Small intestine (tissue), 7 donors: Measurements from ENCODE around the gene MAPT. TPM values are rescaled to one million over a fixed set of nuclear protein-coding genes. Genes with fewer than 3 reads are reported as not detected.

Source experiments
- DNase-seq, 2 donors: peaks; one replicate each; pipeline versions ENCODE4 v3.0.0 to v3.0.0-alpha.2; 2013
- FAIRE-seq: peaks from 2 replicates; lab custom pipeline; 2012; peaks lifted over from hg19 to GRCh38; lab: Jason Lieb, UNC
- H3K27ac ChIP-seq, 3 donors: one replicate each; pipeline ENCODE4 v1.5.1; 2013; ENCODE audit warnings: low read length in 2 of 3, mild to moderate bottlenecking in 2 of 3, control low read depth in 1 of 3, inconsistent platforms in 1 of 3, low read depth in 1 of 3, moderate library complexity in 1 of 3
- H3K27me3 ChIP-seq, 3 donors: one replicate each; pipeline ENCODE4 v1.6.1; 2013; ENCODE audit warnings: low read length in 3 of 3, inconsistent platforms in 1 of 3; ENCODE audit not compliant: control insufficient read depth in 3 of 3, insufficient read depth in 3 of 3
- H3K36me3 ChIP-seq, 3 donors: one replicate each; pipeline ENCODE4 v1.6.1; 2013; ENCODE audit warnings: low read length in 3 of 3, inconsistent platforms in 1 of 3, low read depth in 1 of 3, mild to moderate bottlenecking in 1 of 3, moderate library complexity in 1 of 3; ENCODE audit not compliant: control insufficient read depth in 3 of 3, insufficient read depth in 2 of 3
- H3K4me1 ChIP-seq, 3 donors: one replicate each; pipeline ENCODE4 v1.6.1; 2013; ENCODE audit warnings: low read length in 2 of 3, inconsistent platforms in 1 of 3, low read depth in 1 of 3, mild to moderate bottlenecking in 1 of 3, moderate library complexity in 1 of 3; ENCODE audit not compliant: control insufficient read depth in 3 of 3, insufficient read depth in 2 of 3
- H3K4me3 ChIP-seq, 3 donors: one replicate each; pipeline ENCODE4 v1.5.1; 2013; ENCODE audit warnings: low read length in 3 of 3, control low read depth in 1 of 3, inconsistent platforms in 1 of 3, low read depth in 1 of 3, mild to moderate bottlenecking in 1 of 3, moderate library complexity in 1 of 3
- H3K9me3 ChIP-seq, 2 donors: one replicate each; pipeline ENCODE4 v1.6.1; 2013; ENCODE audit warnings: low read depth in 1 of 2, low read length in 1 of 2; ENCODE audit not compliant: control insufficient read depth in 2 of 2, insufficient read depth in 1 of 2
- WGBS, 3 donors: extraction: QIAGEN DNeasy Blood & Tissue Kit; methylation state at CpG; one replicate each; pipeline ENCODE4 v1.1.7; 2013; 5-methylcytosine and 5-hydroxymethylcytosine counted together
- polyA plus RNA-seq, 4 donors: library from polyadenylated mRNA; stranded (reverse) in 3 of 4; unstranded in 1 of 4; fragments of 200-250 nt in 3 of 4; fragments of 120-200 nt in 1 of 4; gene quantifications; one replicate each; pipeline versions ENCODE4 v1.2.1 to v1.2.3, GENCODE V29; 2013
- donor health status: healthy with polysubstance abuse.
- donor health status: control.
- donor health status: control.
- donor health status: Bipolar disorder and iron deficiency.
- donor health status: healthy.

Gene MAPT
- polyA plus RNA-seq, 4 donors = 0.54 to 6.0 (median 0.87) TPM; not detected in 1

- DNase-seq (no peak), FAIRE-seq (no peak)
- Histone ChIP-seq H3K4me3 (no peak overlapping the region), H3K9me3 (no peaks in the 10 kb centered on the region), H3K4me1 (no peaks in the 10 kb centered on the region), H3K27ac (no peak overlapping the region), H3K36me3 (no peaks in the 10 kb centered on the region), H3K27me3 (no peaks in the 10 kb centered on the region)
- 70 to 87% (median 86%) methylated on average over 5 of the region's 5 CpGs for WGBS, 3 donors
Observed at GRCh38 chr17:45984368-45984767, 90.0 kb downstream of the MAPT start.

GRCh38 chr17:45985447-45985846, 91.1 kb downstream of the MAPT start:
- DNase-seq (no peak), FAIRE-seq (no peak)
- Histone ChIP-seq H3K4me1 (no peaks in the 10 kb centered on the region), H3K27me3 (no peaks in the 10 kb centered on the region), H3K27ac (no peak overlapping the region), H3K36me3 (no peaks in the 10 kb centered on the region), H3K9me3 (no peaks in the 10 kb centered on the region), H3K4me3 (no peak overlapping the region)
- 80 to 84% (median 81%) methylated on average over 4 of the region's 4 CpGs for WGBS, 3 donors

- no peaks in the 10 kb centered on the region for H3K9me3 ChIP-seq
- no peak for DNase-seq
- H3K27me3 ChIP-seq = no peaks in the 10 kb centered on the region
- H3K27ac ChIP-seq = no peak overlapping the region
- 77 to 87% (median 83%) methylated on average over 4 of the region's 4 CpGs for WGBS, 3 donors
- no peaks in the 10 kb centered on the region for H3K36me3 ChIP-seq
- no peaks in the 10 kb centered on the region for H3K4me1 ChIP-seq
- FAIRE-seq = no peak
- no peak overlapping the region for H3K4me3 ChIP-seq
Observed at GRCh38 chr17:45986056-45986455, 91.7 kb downstream of the MAPT start.

- no peak overlapping the region for H3K27ac ChIP-seq
- FAIRE-seq (no peak), DNase-seq (no peak)
- WGBS, 3 donors = 74 to 84% (median 80%) methylated on average over 5 of the region's 5 CpGs
- H3K27me3 ChIP-seq = no peaks in the 10 kb centered on the region
- H3K36me3 ChIP-seq = no peaks in the 10 kb centered on the region
- no peaks in the 10 kb centered on the region for H3K9me3 ChIP-seq
- no peaks in the 10 kb centered on the region for H3K4me1 ChIP-seq
- H3K4me3 ChIP-seq = no peak overlapping the region
Observed at GRCh38 chr17:45987706-45988105, 93.4 kb downstream of the MAPT start.

GRCh38 chr17:45989759-45990158, 95.4 kb downstream of the MAPT start:
- Histone ChIP-seq H3K4me1 (no peaks in the 10 kb centered on the region), H3K4me3 (no peak overlapping the region), H3K27me3 (no peaks in the 10 kb centered on the region), H3K9me3 (no peaks in the 10 kb centered on the region), H3K27ac (no peak overlapping the region), H3K36me3 (no peaks in the 10 kb centered on the region)
- DNase-seq = no peak
- no peak for FAIRE-seq
- WGBS, 3 donors = 75 to 86% (median 85%) methylated on average over 3 of the region's 3 CpGs

GRCh38 chr17:45990886-45991285, 96.5 kb downstream of the MAPT start:
- H3K27ac ChIP-seq = no peak overlapping the region
- DNase-seq (no peak), FAIRE-seq (no peak)
- no peaks in the 10 kb centered on the region for H3K36me3 ChIP-seq
- no peaks in the 10 kb centered on the region for H3K4me1 ChIP-seq
- WGBS, 3 donors = 79 to 89% (median 79%) methylated on average over 6 of the region's 6 CpGs
- H3K4me3 ChIP-seq = no peak overlapping the region
- H3K27me3 ChIP-seq = no peaks in the 10 kb centered on the region
- H3K9me3 ChIP-seq = no peaks in the 10 kb centered on the region

- no peak overlapping the region for H3K27ac ChIP-seq
- H3K4me1 ChIP-seq = no peaks in the 10 kb centered on the region
- no peak overlapping the region for H3K4me3 ChIP-seq
- WGBS, 3 donors = 51 to 74% (median 72%) methylated on average over 10 of the region's 10 CpGs
- no peak for FAIRE-seq
- DNase-seq = no peak
- no peaks in the 10 kb centered on the region for H3K36me3 ChIP-seq
- H3K27me3 ChIP-seq = no peaks in the 10 kb centered on the region
- no peaks in the 10 kb centered on the region for H3K9me3 ChIP-seq
Observed at GRCh38 chr17:45991341-45991740, 97.0 kb downstream of the MAPT start.

- no peaks in the 10 kb centered on the region for H3K4me1 ChIP-seq
- H3K4me3 ChIP-seq = no peak overlapping the region
- no peak for FAIRE-seq
- no peaks in the 10 kb centered on the region for H3K36me3 ChIP-seq
- no peak overlapping the region for H3K27ac ChIP-seq
- H3K9me3 ChIP-seq = no peaks in the 10 kb centered on the region
- 55 to 66% (median 61%) methylated on average over 6 of the region's 6 CpGs for WGBS, 3 donors
- no peak for DNase-seq
- no peaks in the 10 kb centered on the region for H3K27me3 ChIP-seq
Observed at GRCh38 chr17:45992175-45992574, 97.8 kb downstream of the MAPT start.

GRCh38 chr17:45992904-45993303, 98.5 kb downstream of the MAPT start:
- Histone ChIP-seq H3K4me1 (no peaks in the 10 kb centered on the region), H3K36me3 (no peaks in the 10 kb centered on the region), H3K9me3 (no peaks in the 10 kb centered on the region), H3K27me3 (no peaks in the 10 kb centered on the region), H3K4me3 (no peak overlapping the region), H3K27ac (no peak overlapping the region)
- 73 to 80% (median 78%) methylated on average over 10 of the region's 10 CpGs for WGBS, 3 donors
- DNase-seq = peak in 1 of 2 donors; percentile 15
- no peak for FAIRE-seq
